ENCODE measurements around the gene DMBX1. TPM values are rescaled to one million over a fixed set of nuclear protein-coding genes. Genes with fewer than 3 reads are reported as not detected.

Gene DMBX1
- polyA plus RNA-seq, 1 donor from 2014 or later, result 0.28 TPM

GRCh38 chr1:46490656-46491442, 1.2 kb downstream of the DMBX1 start:
- Histone ChIP-seq H2AFZ (ENCODE audit: low read depth, low read length) (no peak overlapping the region), H3K9me2 (ENCODE audit: insufficient read depth, low read length) (no peaks in the 10 kb centered on the region), H3K27me3 (ENCODE audit: insufficient read depth, low read depth, low read length) (peaks cover 100% of the 10 kb centered on the region), H3K27ac (ENCODE audit: low read length) (no peak overlapping the region), H3K36me3 (ENCODE audit: insufficient read depth, low read length) (no peaks in the 10 kb centered on the region), H4K20me1 (ENCODE audit: insufficient read depth) (no peaks in the 10 kb centered on the region), H3K4me2 (ENCODE audit: low read length) (no peak overlapping the region), H3F3A (ENCODE audit: insufficient read depth, low read length, poor library complexity, severe bottlenecking) (no peaks in the 10 kb centered on the region), H3K9ac (ENCODE audit: low read length) (no peak overlapping the region), H3K79me2 (replicated peaks; ENCODE audit: insufficient read depth, low read length) (no peaks in the 10 kb centered on the region), H3K9me3 (ENCODE audit: low read length) (no peaks in the 10 kb centered on the region), H3K4me3 (ENCODE audit: low read length) (no peak overlapping the region)
- TF ChIP-seq SMC3 (conservative IDR thresholded peaks at IDR 0.05; ENCODE audit: poor library complexity) (no peak), MXI1 (conservative IDR thresholded peaks at IDR 0.05; ENCODE audit: poor library complexity, severe bottlenecking) (no peak), EZH2 (IDR thresholded peaks at IDR 0.05; ENCODE audit: borderline replicate concordance, insufficient read depth, low read length, poor library complexity, severe bottlenecking) (peak; percentile 87), RAD21 (conservative IDR thresholded peaks at IDR 0.05) (no peak), EP300 (conservative IDR thresholded peaks at IDR 0.05; ENCODE audit: poor library complexity, severe bottlenecking) (no peak), REST (IDR thresholded peaks at IDR 0.05; ENCODE audit: borderline replicate concordance) (no peak), TAF1 (IDR thresholded peaks at IDR 0.05; ENCODE audit: low read depth) (no peak), CTCF (IDR thresholded peaks at IDR 0.05; ENCODE audit: poor library complexity, severe bottlenecking) (peak; percentile 3), POLR2AphosphoS5 (IDR thresholded peaks at IDR 0.05) (peak; percentile 95)

GRCh38 chr1:46491443-46492268, 2.0 kb downstream of the DMBX1 start:
- Histone ChIP-seq H3K79me2 (replicated peaks; ENCODE audit: insufficient read depth, low read length) (no peaks in the 10 kb centered on the region), H3K9me2 (ENCODE audit: insufficient read depth, low read length) (no peaks in the 10 kb centered on the region), H3K9me3 (ENCODE audit: low read length) (no peaks in the 10 kb centered on the region), H3K36me3 (ENCODE audit: insufficient read depth, low read length) (no peaks in the 10 kb centered on the region), H2AFZ (ENCODE audit: low read depth, low read length) (no peak overlapping the region), H3K27ac (ENCODE audit: low read length) (no peak overlapping the region), H3K9ac (ENCODE audit: low read length) (no peak overlapping the region), H3K4me2 (ENCODE audit: low read length) (no peak overlapping the region), H3F3A (ENCODE audit: insufficient read depth, low read length, poor library complexity, severe bottlenecking) (no peaks in the 10 kb centered on the region), H4K20me1 (ENCODE audit: insufficient read depth) (no peaks in the 10 kb centered on the region), H3K27me3 (ENCODE audit: insufficient read depth, low read depth, low read length) (peaks cover 99% of the 10 kb centered on the region), H3K4me3 (ENCODE audit: low read length) (no peak overlapping the region)
- TF ChIP-seq REST (IDR thresholded peaks at IDR 0.05; ENCODE audit: borderline replicate concordance) (no peak), SMC3 (conservative IDR thresholded peaks at IDR 0.05; ENCODE audit: poor library complexity) (no peak), MXI1 (conservative IDR thresholded peaks at IDR 0.05; ENCODE audit: poor library complexity, severe bottlenecking) (no peak), TAF1 (IDR thresholded peaks at IDR 0.05; ENCODE audit: low read depth) (no peak), POLR2AphosphoS5 (IDR thresholded peaks at IDR 0.05) (no peak), EZH2 (IDR thresholded peaks at IDR 0.05; ENCODE audit: borderline replicate concordance, insufficient read depth, low read length, poor library complexity, severe bottlenecking) (no peak), EP300 (conservative IDR thresholded peaks at IDR 0.05; ENCODE audit: poor library complexity, severe bottlenecking) (no peak), CTCF (IDR thresholded peaks at IDR 0.05; ENCODE audit: poor library complexity, severe bottlenecking) (no peak), RAD21 (conservative IDR thresholded peaks at IDR 0.05) (no peak)

Data from neural cell (in vitro differentiated cells).